ENCODE results near the gene ZNF697.
"Not testable (repeated sequence)": the region's sequence is repeated elsewhere in the genome, so short reads cannot be mapped to it uniquely, and the experiment has no call there.

Gene ZNF697

GRCh38 chr1:119631433-119632102, 16.5 kb downstream of the ZNF697 start:
- DNase-seq (ENCODE audit: low spot score): peak; percentile 70

GRCh38 chr1:119631086-119631432, 17.0 kb downstream of the ZNF697 start:
- no peak for DNase-seq (ENCODE audit: low spot score)

- DNase-seq (ENCODE audit: low spot score): no peak
These were observed 21.2 kb downstream of the ZNF697 start for GRCh38 chr1:119626841-119627240.

DNA sequence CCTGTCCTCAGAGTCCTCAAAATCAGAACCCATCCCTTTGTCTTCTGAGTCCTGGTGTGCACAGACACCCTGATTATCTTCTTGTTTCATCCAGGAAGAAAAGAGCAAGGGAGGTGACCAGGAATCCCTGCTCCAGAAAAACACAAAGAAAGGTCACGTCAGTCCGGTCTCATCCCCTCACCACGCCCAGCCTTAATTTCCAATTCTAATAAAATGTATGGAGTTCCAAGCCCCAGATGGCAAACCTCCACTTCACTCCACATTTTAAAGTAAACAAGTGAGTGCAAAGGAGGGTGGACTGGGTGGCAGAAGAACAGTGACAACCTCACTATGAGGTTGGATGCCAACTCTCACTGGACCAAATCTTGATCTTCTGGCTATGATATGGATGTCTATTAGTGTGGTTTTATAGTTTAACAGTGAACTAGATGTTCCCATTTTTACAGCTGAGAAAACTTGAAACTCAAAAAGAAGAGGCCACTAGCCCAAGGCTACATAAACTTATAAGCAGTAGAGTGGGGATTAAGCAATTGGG, 22.0 kb downstream of the ZNF697 start:
- no peak for DNase-seq (ENCODE audit: low spot score)

GRCh38 chr1:119623678-119624077, 24.4 kb downstream of the ZNF697 start:
- DNase-seq (ENCODE audit: low spot score): no peak

DNA sequence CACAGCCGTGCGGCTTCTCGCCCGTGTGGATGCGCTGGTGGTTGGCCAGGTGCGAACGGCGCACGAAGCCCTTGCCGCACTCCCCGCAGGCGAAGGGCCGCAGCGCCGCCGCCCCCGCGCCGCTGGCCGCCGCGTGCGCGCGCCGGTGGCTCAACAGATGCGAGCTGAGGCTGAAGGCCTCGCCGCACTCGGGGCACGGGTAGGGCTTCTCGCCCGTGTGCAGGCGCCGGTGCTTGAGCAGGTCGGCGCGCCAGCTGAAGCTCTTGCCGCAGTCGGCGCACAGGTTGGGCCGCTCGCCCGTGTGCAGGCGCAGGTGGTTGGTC, 24.9 kb downstream of the ZNF697 start:
- DNase-seq (ENCODE audit: low spot score): no peak

- no peak for DNase-seq (ENCODE audit: low spot score)
These were observed 25.5 kb downstream of the ZNF697 start for GRCh38 chr1:119622311-119623192.

DNA sequence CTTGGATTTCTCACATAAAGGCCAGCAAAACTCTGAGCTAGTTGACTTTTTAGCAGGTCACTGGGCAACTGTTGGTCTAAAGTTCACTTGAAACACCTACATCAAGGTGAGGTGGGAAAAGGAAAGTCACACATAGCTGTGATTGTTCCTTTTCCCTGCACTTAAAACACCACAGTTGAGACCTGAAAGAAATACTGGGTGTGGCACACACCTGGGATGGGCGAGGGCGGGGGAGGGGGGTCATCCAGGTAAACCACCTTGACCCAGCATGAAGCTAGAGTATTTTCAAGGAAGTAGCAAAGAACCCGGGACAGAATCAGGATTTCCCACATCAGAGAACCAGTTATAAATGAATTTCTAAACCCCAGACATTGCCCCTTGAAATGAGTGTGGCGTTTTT, 26.4 kb downstream of the ZNF697 start:
- no peak for DNase-seq (ENCODE audit: low spot score)

DNA sequence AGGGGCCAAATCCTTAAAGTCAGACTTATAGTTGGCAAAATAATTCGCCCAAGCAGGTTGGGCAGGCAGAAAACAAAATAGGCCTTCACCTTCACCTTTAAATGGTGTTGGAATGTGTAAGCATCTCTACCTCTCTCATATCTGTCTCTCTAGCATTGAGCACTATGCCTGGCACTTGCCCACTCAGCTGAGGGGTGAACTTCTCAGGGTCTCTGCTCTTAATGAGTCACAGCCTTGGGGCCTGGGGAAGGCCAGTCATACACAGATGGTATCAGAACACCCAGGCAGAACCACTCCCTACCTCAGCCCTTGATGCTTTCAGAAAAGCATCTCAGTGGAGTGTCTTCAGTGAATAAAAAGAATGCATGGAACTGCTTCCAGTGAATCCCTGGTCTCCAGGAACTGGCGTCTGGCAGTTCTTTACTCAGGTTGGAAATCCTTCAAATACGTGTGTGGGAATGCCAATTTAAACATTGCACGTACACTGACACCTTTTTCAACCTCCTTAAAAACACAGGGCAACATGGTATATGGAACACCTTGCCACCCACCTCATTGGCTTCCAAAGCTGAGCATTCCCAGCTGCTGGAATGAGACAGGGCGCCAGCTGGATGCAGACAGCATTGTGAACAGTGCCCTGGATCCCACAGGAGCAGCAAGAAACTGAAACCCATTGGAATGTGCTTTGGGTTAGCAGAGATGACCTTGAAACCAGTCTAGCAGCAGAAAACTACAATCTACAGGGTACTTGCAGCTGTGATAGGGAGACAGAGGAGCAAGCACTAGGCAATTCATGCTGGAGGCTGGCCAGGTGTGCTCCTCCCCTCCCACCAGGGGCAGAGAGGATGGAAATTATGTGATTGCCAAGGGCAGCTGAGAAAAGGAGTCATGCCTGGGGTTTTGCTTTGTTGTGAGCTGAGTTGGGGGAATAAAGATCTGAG, 30.0 kb downstream of the ZNF697 start:
- no peak for DNase-seq (ENCODE audit: low spot score)

DNA sequence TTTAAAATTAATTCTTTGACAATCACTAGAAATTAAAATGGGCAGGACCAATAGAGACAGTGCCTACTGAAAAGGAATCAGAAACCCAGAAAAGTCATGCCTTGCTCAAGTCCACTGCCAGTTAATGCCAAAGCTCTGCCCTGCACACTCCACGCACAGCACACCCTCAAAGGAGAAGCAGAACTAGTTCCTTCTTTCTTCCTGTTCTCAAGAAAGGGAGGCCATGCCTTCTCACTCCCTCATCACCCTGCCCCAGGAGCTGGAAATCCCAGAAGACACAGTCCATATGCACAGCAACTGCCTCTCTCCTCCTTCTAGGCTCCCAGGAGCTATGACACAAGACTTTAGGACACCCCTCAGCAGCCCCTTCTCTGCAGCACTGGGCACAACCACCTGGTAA, 31.3 kb downstream of the ZNF697 start:
- not testable (repeated sequence) for DNase-seq (ENCODE audit: low spot score)

- not testable (repeated sequence) for DNase-seq (ENCODE audit: low spot score)
These were observed 33.0 kb downstream of the ZNF697 start for GRCh38 chr1:119615100-119615499.

DNA sequence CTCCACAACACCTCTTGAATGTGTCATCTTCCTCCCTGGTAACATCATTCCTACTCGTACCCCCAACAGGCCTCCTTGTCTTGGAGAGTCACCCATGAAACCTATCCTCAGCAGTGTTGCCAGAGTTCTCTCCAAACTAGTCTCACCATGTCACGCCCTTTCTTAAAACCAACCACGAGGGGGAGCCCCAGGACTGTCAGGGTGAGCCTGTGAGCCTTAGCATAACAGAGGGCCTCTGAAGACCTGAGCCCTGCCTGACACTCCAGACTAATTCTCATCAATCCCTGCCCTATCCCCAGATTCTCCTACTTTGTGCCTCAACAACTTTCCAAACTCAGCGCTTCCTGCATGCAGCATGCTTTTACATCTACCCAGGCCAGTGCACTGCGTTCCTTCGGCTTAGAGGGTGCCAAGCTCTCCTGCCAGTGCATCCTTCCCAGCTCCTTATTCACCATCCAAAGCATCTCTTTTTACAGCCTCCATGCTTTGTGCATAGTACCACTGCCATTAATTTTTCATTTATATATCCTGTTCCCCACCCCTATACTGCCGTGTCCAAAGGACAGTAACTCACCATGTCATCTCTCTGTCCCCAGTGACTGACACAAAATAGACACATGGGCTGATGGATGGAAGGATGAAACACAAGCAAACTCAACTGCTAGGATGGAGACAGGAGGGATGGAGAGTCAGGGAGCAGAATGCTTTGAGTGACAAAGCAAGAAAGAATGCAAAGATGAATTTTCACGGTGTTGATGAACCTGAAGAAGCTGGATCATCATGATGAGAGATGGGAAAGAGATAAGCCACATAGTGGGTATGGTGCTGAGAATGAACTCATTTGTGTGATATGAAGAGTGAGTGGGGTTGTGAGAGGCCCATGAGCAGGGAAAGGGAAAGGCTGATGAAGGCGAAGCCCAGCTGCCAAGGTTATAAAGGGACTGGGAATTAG, 34.0 kb downstream of the ZNF697 start:
- peak; percentile 92 for DNase-seq (ENCODE audit: low spot score)

DNA sequence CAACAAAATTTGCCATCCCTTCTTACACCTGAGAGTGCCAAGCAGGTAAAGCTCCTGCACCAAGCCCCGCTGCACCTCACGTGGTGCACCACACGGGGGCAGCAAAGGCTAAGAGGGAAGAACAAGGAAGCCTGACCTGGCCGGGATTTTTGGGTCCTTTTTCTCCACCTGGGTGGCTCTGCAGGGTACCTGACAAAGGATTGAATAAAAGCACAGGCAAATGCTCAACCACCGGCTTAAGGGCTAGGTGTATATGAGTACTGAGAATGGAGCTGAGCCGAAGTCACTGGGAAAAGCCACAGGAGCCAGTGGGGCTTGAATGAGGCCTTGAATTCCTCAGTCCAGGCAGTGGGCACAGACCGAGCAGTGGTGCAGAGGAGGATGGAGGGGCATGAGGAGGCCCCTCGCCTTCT, 36.4 kb downstream of the ZNF697 start:
- peak; percentile 62 for DNase-seq (ENCODE audit: low spot score)

- DNase-seq (ENCODE audit: low spot score): not testable (repeated sequence)
These were observed 39.2 kb downstream of the ZNF697 start for GRCh38 chr1:119608816-119609215.

DNA sequence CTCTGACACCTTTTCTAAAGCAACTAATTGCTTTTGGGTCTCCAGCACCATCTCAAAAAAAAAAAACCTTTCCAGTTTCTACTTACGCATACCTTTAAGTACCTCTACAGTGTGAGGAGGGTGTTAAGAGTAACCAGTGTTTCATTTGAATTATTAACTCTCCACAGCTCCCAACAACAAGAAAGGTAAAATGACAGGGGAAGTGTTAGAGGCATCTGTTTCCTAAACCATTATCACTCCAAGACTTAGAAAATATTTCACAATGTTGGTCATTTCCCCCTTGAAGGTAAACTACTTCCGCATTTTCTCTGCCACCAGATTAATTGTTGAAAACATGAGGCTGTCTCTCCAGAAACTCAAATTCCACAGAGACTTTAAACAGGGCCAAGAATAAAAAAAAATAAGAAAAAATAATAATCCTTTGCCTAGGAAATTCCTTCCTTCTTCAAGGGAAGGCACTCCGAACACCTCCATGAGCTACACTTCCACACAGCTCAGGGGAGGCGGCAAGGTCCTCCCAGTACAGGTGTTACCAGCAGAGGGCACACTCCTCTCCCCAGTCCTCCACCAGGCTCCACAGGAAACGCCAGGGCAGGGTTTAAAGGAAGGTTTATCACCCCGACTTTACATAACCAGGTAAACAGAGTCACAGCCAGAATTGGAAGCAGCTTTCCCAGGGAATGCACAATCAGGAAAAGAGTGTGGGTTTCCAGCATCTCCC, 40.8 kb downstream of the ZNF697 start:
- DNase-seq (ENCODE audit: low spot score): not testable (repeated sequence)

- no peak for DNase-seq (ENCODE audit: low spot score)
These were observed 41.7 kb downstream of the ZNF697 start for GRCh38 chr1:119606394-119606793.

- no peak for DNase-seq (ENCODE audit: low spot score)
These were observed 42.4 kb downstream of the ZNF697 start for GRCh38 chr1:119605686-119606085.

DNA sequence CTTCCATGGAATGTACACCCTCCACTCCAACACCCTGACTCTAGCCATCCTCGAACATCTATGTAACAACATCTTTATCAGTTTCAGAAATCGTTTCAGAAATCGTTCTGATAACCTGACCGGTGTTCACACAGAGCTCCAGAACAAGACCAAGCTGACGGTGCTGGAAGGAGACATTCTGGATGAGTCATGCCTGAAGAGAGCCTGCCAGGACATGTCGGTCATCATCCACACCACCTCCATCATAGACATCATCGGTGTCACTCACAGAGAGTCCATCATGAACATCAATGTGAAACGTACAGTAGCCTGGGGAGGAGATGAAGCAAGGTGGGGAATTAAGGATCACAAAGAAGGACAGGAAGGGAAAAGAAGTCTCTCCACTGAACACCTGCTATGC, 43.0 kb downstream of the ZNF697 start:
- not testable (repeated sequence) for DNase-seq (ENCODE audit: low spot score)

GRCh38 chr1:119603695-119604094, 44.4 kb downstream of the ZNF697 start:
- DNase-seq (ENCODE audit: low spot score): no peak

- DNase-seq (ENCODE audit: low spot score): not testable (repeated sequence)
These were observed 44.8 kb downstream of the ZNF697 start for GRCh38 chr1:119603241-119603640.
